HG02981 (cell line): ENCODE results near the gene CTRB1.

Experiments used
- ATAC-seq: cut with Tn5 transposase; IDR thresholded peaks from one replicate; pipeline ENCODE4 v1.9.1; 2021; ENCODE audit warnings: mild to moderate bottlenecking, moderate library complexity; ENCODE audit not compliant: unreplicated experiment

Gene CTRB1

DNA sequence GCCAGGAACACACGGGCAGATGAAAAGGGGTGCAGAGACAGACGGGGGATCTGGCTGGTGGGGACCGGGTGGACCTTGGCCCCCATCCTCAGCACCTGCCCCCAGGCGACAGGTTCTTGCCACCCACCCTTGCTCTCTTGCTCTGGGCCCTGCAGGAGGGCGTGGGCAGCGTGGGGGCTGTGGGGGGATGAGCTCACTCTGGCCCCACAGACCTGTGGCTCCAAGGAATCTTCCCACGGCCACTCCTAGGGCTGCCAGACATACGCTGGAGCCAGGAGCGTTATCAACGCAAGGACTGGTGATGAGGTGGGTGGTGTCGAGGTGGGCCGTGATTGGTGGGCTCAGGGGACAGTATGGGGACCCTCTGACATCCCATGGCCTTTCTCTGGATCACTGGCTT, 6.3 kb downstream of the CTRB1 start:
- no peak for ATAC-seq

DNA sequence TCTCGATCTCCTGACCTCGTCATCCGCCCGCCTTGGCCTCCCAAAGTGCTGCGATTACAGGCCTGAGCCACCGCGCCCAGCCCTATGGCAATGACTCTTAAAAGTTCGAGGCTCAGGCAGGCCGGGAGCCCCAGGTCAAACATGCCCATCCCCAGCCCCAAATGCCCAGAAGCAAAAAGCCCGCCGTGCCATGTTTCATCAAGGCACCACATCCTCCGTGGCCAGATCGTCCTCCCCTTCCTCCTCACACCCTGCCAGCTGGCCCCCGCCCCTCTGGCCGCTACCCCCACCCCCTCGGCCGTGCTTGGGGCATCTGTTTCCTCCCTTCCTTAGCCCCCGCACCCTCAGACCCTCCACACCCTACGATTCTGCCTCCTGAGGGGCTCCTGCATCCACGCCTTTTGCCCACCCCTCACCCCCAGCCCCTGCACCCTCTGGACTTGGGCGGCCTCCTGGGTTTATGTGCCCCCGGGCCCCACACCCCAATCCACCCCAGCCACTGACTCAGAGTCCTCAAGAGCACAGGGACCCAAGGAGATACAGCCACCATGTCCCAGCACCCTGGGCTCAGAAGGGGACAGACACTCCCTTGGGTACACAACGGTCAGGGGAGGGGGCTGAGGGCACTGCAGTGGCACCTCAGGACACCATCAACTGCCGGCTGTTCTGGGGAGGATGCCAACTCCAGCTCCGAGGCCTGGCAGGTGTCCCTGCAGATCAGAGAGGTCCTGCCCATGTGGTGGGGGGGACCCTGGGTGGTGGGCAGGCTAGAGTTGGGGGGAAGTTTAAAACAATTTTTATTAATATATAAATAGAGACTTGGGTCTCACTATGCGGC, 7.1 kb downstream of the CTRB1 start:
- no peak for ATAC-seq

DNA sequence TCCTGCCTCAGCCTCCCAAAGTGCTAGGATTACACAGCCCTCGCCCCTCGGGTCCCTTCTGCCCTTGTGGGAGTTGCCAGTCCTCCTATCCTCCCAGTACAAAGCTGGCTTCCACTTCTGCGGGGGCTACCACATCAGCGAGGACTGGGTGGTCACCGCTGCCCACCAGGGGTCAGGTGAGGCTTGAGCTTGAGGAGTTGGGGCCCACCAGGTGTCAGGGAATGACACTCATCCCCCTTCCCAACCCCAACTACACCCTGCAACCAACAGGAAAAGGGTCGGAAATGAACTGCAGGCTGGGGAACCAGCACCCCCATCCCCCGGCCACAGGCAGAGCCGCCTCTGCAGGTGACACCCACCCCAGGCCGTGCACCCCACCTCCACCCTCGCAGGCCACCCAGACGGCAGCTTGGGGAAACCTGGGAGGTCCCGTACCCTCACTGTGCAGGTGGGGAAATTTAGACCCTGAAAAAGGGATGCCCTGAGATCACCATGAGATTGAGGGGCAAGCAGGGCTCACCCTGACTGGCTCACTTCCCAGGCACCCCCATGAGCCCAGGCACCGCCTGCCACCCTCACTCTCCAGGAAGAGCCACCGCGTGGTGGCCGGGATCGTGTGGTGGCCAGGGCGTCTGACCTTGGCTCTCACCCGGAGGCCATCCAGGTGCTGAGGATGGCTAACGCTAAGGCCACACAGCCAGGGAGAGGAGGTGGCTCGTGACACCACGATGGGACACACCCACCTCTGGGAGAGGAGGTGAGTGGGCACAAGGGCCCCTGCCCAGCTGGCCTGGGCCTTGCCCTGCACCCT, 8.0 kb downstream of the CTRB1 start:
- ATAC-seq = no peak

DNA sequence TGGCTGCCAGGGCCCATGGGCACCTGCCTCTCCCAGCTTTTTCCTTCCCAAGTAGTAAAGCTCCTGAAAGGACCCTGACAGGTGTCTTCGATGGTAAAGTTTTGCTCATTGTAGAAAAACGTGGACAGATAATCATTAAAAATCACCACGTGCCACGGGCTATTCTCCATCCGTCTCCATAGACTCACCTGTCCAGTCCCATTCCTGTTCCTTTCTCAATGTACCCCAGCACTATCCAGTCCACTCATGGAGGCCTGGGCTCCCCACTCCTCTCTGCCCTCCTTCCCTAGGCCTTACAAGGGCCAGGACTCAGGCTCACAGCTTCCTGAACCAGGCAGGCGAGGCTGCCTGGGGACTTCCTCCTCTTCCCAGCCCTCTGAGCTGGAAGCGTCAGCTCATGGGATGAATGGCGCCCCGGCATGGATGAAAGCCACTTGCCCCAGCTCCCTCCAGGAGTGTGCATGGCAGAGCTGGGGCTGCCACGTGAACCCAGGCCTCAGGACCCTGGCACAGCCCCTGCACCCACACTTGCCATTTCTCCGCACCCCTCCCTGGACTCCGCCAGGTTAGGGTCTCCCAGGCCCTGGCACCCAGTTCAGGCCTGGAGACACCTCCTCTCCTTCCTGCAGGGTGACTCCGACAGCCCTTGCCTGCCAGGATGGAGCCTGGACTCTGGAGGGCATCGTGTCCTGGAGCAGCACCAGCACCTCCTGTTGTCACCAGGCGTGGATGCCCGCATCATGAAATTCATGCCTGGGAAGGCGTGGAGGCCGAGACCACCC, 8.8 kb downstream of the CTRB1 start:
- ATAC-seq = no peak

DNA sequence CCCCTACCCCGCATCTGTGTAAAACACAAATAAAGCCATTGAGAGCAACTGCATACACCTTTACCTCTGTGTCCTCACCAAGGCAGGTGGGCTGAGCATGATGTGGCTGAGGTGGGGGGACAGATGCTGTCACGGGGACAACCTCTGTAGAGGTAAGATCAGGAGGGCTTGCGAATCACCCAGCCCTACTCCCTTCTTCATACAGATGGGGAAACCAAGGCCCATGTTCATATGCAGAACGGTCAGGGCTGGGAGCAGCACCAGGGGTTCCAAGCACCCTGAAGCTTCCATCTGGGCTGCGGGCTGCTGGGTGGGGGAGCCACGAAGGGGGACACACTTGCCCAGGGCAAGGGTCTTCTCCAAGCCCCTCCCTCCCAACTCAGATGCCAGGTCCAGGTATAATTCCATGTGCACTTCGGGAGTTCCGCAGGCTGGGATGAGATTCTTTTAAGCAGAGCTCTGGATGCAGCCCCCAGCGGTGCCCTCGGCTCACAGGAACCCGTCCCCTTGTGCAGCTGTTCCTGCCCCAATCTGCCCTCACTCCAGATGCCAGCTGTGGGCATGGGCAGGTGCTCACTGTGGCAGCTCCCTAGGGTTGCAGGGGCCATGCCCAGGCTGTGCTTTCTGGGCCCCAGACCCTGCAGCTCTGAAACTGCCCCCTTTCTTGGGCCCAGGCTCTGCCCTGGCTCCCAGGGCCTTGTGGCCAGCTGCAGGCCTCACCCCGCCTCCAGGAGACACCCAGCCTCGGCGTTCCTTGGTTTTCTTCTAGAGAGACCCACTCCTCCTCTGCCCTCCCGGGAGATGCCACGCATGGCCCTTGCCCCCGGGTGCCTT, 9.6 kb downstream of the CTRB1 start:
- ATAC-seq = no peak

DNA sequence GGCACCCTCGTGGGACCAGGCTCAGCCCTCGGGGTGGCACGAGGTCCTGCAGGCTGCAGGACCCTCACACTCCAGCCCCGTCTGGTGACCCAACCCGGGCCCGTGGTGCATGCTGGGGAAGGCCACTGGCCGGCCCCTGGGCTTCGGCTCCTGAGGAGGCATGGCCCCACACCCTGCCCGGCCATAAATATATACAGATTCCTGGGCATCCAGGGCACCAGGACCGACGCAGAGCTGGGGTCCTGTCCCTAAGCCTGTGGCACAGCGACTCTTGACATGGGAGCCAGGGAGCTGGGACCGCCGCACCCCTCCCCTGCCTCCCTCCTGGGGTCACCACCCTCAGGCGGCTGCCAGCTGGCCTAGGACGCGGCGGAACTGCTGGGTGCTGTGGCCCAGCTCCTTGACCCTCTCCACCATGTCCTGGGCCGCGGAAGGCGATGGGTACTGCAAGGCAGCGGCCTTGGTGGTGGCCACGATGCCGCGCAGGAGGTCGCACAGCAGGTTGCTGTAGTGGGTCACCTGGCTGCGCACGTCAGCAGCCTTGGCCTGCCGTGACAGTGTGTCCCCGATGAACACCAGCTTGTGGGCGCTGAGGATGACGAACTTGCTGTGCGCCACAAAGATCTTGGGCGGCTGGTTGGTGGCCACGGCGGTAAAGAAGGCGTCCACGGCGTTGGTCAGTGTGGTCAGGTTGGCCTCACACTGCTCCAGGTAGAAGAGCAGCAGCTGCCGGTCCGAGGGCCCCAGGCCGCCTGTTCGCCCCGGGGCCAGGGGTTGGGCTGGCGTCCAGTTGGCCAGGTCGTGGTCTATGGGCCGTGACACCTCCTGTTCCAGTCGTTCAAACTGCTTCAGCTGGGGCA, 10.6 kb downstream of the CTRB1 start:
- ATAC-seq = no peak

DNA sequence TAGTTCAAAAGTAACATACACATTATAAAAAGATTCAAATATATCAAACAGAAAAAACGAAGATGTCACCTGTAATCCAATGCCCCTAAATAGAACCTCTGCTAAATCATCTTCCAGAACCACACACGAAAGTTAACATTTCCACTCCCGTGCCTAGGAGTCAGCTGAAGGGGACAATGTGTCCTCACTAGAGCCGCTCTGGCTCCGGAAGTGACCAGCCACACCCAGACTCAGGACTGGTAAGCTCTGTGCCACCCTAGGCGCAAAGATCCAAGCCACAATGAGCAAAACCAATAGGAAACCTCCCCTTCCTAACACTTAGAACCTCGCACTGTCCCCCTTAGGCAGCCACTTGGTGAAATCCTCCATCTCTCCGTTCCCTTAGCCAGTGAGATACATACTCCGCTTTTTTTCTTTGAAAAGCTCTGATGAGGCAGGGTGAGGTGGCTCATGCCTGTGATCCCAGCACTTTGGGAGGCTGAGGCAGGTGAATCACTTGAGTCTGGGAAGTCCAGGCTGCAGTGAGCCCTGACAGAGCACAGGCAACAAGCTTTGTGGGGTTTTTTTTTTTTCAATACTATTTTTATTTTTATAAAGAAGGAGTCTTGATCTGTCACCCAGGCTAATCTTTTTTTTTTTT, 11.8 kb downstream of the CTRB1 start:
- ATAC-seq = no peak

DNA sequence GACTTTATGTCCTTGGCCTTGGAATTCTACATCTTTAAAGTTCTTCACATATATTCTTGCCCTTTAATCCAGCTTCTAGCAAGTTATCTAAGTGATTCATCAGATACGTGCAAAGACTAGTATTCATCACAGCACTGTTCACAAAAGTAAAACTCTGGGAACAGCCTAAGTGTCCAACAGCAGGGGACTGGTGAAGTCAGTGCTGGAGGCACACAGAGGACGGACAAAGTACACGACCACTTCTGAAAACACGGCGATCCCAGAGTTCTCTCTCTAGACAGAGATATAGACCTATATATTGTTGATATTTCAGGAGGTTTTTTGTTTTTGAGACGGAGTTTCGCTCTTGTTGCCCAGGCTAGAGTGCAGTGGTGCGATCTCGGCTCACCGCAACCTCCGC, 12.8 kb downstream of the CTRB1 start:
- no peak for ATAC-seq

DNA sequence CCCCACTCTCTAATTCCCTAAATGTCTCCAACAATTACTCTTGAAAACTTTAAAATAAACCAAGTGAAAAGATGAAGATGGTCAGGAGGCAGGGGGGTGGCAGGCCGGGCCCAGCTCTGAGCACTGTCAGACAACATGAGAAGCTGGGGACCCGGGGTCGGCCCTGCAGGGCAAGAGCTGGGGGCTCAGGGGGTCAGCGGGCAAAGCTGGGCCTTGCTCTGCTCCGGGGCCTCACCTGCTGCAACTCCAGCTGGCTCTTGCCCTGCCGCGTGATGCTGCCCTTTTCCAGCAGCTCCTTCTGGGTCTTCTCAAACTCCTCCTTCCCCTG, 14.8 kb downstream of the CTRB1 start:
- ATAC-seq = no peak

DNA sequence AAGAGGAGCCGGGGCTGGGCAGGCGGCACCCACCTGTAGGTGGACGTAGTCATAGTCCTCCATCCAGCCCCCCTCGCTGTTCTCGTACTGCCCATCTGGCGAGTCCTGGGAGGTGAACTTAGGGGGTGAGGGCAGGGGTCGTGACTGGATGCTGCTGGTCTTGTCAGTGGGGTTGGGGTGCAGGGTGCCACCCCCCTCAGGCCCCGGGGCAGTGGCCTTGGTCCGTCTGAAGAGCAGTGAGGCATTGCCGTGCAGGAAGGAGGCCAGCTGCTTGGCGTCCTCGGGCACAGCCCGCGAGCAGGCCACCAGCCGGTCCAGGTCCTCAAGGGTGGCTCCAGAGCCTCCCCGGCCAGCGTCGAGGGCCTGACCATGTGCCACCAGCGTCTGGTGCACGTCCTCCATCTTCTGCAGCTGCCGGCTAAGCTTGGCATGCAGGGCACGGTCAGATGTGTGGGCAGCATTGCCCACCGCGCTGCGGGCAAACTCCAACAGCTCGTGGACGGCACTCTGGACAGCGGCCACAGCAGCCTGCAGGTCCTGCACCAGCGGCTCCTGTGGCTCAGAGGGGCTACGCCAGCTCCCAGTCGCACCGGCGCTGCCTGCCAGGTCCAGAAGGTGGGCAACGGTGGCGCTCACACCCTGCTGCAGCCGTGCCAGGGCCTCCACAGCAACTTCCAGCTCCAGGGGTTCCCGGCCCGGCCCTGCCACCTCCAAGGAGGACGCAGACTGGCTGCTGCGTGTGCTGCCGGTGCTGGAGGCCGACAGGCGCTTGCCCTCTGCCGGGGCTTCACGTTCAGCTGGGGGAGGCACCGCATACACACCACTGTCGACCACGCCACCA, 16.3 kb downstream of the CTRB1 start:
- no peak for ATAC-seq

DNA sequence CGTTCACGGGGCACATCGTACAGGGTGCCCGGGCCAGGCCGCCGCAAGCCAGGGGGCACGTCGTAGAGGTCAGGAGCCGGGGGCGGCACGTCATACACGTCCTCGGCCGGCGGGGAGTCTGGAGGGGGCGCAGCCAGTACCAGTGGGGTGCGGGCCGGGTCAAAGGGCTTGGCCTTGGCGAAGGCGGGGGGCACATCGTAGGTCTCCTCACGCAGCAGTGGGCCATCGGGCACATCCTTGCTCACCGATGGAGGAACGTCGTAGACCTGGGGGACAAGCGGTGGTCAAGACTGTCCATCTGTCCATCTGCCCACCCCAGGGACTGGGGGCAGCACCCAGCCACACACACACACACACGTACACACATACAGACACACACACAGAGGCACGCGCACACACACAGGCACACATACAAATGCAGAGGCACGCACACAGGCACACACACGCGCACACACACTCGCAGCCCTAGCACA, 17.0 kb downstream of the CTRB1 start:
- no peak for ATAC-seq

DNA sequence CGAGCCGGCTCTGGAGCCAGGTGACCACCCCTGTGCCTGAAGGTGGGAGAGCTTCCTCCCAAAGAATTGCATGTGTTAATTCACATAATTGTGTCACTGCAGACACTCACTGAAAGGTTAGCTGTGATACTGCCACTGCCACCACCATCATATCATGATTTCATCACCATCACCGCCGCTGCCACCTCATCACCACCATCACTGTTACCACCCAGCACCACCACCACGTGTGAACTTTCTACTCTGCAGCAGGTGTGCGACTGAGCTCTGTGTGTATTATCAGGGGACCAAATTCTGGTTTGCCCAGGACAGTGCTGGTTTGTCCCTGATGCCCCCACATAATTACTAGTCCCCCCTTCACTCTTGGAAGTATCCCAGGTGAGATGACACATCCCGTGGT, 17.4 kb downstream of the CTRB1 start:
- no peak for ATAC-seq

DNA sequence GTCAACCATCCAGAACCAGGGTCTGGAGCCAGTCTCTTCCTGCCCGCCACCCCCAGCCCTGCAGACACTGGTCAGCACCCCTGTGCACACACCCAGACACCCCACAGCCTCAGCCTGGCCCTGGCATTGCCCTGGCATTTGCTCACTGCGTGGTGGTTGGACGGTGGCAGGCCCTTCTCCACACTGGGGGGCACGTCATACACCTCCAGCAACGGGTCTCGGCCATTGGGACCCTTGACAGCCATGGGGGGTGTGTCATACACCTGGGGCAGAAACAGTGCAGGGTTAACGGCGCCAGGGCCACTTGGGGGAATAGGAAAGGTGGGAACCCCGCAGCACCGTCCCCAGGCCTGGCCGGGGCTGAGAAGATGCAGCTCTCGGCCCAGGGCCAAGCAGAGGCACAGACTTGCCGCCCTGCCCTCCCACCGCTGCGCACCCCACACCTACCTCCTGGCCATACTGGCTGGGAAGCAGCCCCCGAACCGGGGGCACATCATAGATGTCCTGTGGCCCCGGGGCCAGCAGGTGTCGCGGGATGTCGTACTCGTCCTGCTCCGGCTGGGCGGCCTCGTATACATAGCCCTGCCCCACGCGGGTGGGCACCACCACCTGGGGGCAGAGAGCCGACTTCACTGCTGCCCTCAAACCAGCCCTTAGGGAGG, 18.1 kb downstream of the CTRB1 start:
- ATAC-seq = no peak

DNA sequence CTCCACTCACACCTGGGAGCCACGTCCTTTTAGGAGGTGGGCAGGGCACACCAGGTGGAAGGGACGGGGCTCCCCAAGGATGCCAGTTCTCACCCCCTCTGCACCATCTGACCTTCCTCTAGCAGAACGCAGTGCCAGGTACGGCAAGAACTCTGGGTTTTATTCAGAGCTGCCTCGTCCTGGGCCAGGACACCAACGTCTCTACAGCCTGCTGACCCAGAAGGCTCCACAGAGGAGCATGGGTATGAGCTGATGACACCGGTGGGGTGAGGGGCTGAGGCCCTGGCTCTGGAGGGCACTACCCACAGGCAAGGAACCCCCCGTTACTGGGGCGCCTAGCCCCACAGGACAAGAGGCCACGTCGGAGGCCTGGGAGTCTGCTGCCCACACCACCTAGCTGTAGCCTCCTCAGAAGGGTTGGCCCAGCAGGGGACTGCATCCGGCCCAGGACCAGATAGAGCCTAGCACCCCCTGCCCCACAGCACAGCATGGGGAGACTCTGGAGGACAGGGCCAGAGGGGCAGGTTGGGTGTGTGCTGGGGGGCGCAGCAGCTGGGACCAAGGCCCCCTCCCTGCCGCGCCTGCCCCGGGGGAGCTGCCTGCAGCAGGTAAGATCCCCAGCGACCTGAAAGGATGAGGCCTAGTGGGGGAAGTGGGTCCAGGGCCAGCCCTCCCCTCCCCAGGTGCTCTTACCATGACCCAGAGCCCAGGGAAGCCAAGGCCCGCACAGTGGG, 18.8 kb downstream of the CTRB1 start:
- ATAC-seq = no peak

DNA sequence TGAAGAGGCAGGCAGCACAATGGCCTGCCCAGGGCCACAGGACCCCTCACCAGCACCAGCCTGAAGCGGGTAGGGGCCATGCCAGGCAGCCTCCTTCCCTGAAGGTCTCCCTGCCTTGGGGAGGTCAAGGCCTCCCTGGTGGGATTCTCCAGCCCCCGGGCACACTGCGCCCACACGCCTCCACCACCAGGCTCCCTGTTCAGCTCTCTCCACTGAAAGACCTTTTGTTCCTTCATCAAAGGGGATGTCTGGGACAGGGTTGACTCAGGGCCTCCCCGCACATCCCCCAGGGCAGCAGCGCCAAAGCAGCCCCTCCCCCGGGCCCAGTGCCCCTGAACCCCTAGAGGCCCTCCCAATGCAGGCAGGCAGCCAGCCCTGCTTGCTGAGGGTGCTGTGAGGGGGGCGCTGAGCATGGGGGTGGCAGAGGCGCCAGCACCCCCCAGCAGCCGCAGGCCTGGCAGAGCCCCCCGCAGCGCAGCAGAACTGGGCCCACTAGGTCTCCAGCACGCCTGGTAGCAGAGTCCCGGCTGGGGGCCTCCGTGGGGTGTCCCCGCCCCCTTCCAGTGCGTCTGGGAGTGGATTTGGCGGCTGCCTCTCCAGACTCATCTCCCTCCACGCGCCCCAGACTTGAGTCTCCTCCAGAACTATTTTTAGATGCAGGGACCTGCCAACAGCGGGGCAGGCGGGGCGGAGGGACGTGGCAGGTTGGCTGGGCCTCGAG, 19.5 kb downstream of the CTRB1 start:
- no peak for ATAC-seq

DNA sequence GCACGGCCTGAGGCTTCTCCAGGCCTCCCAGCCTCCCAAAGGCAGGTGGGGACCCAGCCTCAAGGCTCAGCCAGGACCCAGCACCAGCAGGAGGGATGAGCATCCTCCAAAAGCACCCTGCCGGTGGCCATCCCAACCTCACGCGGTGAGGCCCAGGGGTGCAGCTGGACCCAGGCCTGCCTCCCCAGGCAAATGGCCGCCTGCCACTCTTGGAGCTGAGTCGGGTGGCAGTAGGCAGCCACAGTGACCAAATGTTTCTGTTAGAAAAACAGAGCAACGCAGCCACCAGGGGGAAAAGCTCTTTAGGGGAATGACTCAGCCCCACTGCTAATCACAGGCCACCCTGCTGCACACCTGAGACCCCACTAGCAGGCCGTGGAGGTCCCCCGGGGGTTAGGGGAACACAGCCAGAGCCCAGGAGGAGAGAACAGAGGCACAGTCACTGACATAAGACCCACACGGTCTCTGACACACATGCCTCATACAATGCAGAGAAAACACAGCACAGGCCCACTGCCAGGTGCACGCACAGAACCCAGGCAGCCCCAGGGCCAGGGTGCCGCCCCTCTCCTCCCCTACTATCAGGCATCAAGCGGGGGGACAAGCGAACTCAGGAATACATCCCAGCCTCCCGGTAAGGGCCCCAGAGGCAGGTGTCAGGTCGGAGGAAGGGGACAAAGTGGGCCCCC, 20.2 kb downstream of the CTRB1 start:
- no peak for ATAC-seq
